H1 (cell line): ENCODE results near the gene BUB1B. TPM values are rescaled to one million over a fixed set of nuclear protein-coding genes. Genes with fewer than 3 reads are reported as not detected.

ENCODE experiments used
- ATF2 ChIP-seq: IDR thresholded peaks from 2 replicates; pipeline ENCODE4 v1.6.1; 2012; ENCODE audit warnings: low read length, inconsistent platforms
- CHD7 ChIP-seq: fragments of 300-600 bp; sonication (generic); IDR thresholded peaks from 2 replicates; pipeline ENCODE4 v1.7.1; 2012; ENCODE audit warnings: low read length, moderate library complexity, mild to moderate bottlenecking, inconsistent platforms; ENCODE audit not compliant: insufficient replicate concordance
- MAX ChIP-seq: IDR thresholded peaks from 2 replicates; pipeline ENCODE4 v1.6.1; 2012; ENCODE audit warnings: inconsistent platforms
- polyA plus RNA-seq, 7 experiments: library from polyadenylated mRNA; depleted of rRNA in 3 of 7; stranded (reverse) in 5 of 7; unstranded in 2 of 7; fragments of >200 nt in 5 of 7; fragments of 200-250 nt in 2 of 7; gene quantifications; 1 replicate in 5 of 7; 2 replicates in 1 of 7; 4 replicates in 1 of 7; pipeline versions ENCODE4 v1.2.1 to v1.2.3, GENCODE V29; 2011 to 2013; ENCODE audit warnings: missing spikeins in 2 of 7, mixed read lengths in 2 of 7
- total RNA-seq: library from RNA; stranded (reverse); fragmentation: NEBNext Ultra II Directional; extraction: Animal tissue kit (Norgen Biotek cat#: 25700); gene quantifications from 2 replicates; pipeline ENCODE4 v1.2.1, GENCODE V29; 2021

BUB1B gene
- total and polyA plus RNA-seq, 2 of the 8 experiments (the other 6 are each of a cell fraction or from before 2014, with no cell fraction given), result 48.9 to 144 TPM

- TF ChIP-seq CHD7 (no peak), MAX (no peak), ATF2 (no peak)
These were observed 10.5 kb upstream of the BUB1B start (continued) for GRCh38 chr15:40150163-40150925.
